ENCODE measurements around the gene SMIM26. TPM values are rescaled to one million over a fixed set of nuclear protein-coding genes. Genes with fewer than 3 reads are reported as not detected.

The SMIM26 gene
- total and polyA plus RNA-seq, 2 donors: 99.3 to 188 TPM

DNA sequence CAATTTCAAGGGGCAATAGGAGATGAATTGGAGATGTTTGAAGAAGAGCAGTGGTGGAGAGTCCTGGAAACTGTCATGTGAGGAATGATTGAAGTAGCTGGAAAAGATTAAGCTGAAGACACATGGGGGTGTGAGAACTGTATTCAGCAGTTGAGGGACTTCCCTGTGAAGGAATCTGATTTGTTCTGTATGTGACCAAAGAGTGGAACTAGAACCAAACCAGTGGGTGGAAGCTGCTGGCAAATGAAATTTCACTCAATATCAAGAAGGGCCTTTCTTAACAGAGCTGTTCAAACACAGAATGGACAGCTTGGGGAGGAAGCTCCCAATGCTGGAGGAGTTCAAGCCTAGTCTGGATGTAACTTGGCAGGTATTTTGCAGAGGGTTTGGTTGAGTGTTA, 38.2 kb upstream of the SMIM26 start:
- Histone ChIP-seq H3K27ac (ENCODE audit: low read depth in 1 of 2, low read length in 1 of 2) (no peak overlapping the region), H3K4me1 (ENCODE audit: control insufficient read depth in 2 of 2, insufficient read depth in 2 of 2, low read length in 2 of 2) (no peaks in the 10 kb centered on the region), H3K36me3 (ENCODE audit: control insufficient read depth in 2 of 2, insufficient read depth in 2 of 2, low read length in 1 of 2) (peaks cover 70 to 72% of the 10 kb centered on the region in 2 donors), H3K27me3 (ENCODE audit: control insufficient read depth in 2 of 2, insufficient read depth in 1 of 2, low read length in 1 of 2) (no peaks in the 10 kb centered on the region), H3K9me3 (ENCODE audit: control insufficient read depth in 2 of 2, insufficient read depth in 1 of 2, low read length in 1 of 2) (no peaks in the 10 kb centered on the region), H3K4me3 (ENCODE audit: low read length in 2 of 2) (no peak overlapping the region)
- no peak for DNase-seq (ENCODE audit: low read depth in 6 of 9, low spot score in 9 of 9)

DNA sequence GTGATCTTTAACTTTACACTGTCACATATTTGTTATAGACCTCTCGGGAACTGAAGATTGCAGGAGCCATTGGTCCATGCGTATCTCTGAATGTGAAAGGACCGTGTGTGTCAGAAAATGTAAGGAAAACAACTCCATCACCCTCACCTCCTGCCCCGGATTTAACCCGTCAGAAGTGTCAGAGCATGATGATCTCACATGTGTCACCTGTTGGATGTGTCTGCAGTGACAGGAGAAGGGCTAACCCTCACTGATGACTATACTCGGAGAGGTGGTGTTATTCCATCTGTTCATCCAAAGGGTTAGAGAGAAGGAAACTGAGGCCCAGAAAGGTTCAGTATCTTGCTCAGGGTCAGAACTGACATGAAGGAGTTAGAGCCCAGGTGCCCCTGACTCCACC, 34.6 kb upstream of the SMIM26 start:
- H3K4me3 ChIP-seq (ENCODE audit: low read length in 2 of 2): no peak overlapping the region
- H3K9me3 ChIP-seq (ENCODE audit: control insufficient read depth in 2 of 2, insufficient read depth in 1 of 2, low read length in 1 of 2): no peaks in the 10 kb centered on the region
- no peaks in the 10 kb centered on the region for H3K27me3 ChIP-seq (ENCODE audit: control insufficient read depth in 2 of 2, insufficient read depth in 1 of 2, low read length in 1 of 2)
- no peaks in the 10 kb centered on the region for H3K4me1 ChIP-seq (ENCODE audit: control insufficient read depth in 2 of 2, insufficient read depth in 2 of 2, low read length in 2 of 2)
- no peak for DNase-seq (ENCODE audit: low read depth in 6 of 9, low spot score in 9 of 9)
- H3K27ac ChIP-seq (ENCODE audit: low read depth in 1 of 2, low read length in 1 of 2): no peak overlapping the region
- 90% methylated on average over 6 of the region's 6 CpGs for WGBS
- peaks cover 50 to 57% of the 10 kb centered on the region in 2 donors for H3K36me3 ChIP-seq (ENCODE audit: control insufficient read depth in 2 of 2, insufficient read depth in 2 of 2, low read length in 1 of 2)

DNA sequence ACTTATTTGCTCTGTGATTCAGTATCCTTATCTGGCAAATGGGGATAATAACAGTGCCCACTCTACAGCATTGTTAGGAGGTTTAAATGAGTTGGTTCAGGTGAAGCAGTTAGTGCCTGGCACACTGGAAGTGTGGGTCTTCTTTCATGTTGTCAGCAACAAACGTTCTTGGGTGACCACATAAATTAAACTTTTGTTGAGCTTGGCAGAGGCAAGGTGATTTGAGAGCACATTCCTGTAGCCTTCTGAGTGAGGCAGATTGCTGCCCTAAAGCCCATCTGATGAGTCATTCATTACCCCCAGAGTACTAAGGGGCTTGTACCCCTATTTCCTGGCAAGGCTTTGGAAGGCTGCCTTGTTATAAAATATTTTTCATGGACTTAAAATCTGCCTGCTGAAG, 33.7 kb upstream of the SMIM26 start:
- H3K4me1 ChIP-seq (ENCODE audit: control insufficient read depth in 2 of 2, insufficient read depth in 2 of 2, low read length in 2 of 2): no peaks in the 10 kb centered on the region
- peaks cover 49 to 50% of the 10 kb centered on the region in 2 donors for H3K36me3 ChIP-seq (ENCODE audit: control insufficient read depth in 2 of 2, insufficient read depth in 2 of 2, low read length in 1 of 2)
- H3K27ac ChIP-seq (ENCODE audit: low read depth in 1 of 2, low read length in 1 of 2): no peak overlapping the region
- no peak overlapping the region for H3K4me3 ChIP-seq (ENCODE audit: low read length in 2 of 2)
- 47% methylated on average over 1 of the region's 1 CpG for WGBS
- no peak for DNase-seq (ENCODE audit: low read depth in 6 of 9, low spot score in 9 of 9)
- no peaks in the 10 kb centered on the region for H3K27me3 ChIP-seq (ENCODE audit: control insufficient read depth in 2 of 2, insufficient read depth in 1 of 2, low read length in 1 of 2)
- H3K9me3 ChIP-seq (ENCODE audit: control insufficient read depth in 2 of 2, insufficient read depth in 1 of 2, low read length in 1 of 2): no peaks in the 10 kb centered on the region

DNA sequence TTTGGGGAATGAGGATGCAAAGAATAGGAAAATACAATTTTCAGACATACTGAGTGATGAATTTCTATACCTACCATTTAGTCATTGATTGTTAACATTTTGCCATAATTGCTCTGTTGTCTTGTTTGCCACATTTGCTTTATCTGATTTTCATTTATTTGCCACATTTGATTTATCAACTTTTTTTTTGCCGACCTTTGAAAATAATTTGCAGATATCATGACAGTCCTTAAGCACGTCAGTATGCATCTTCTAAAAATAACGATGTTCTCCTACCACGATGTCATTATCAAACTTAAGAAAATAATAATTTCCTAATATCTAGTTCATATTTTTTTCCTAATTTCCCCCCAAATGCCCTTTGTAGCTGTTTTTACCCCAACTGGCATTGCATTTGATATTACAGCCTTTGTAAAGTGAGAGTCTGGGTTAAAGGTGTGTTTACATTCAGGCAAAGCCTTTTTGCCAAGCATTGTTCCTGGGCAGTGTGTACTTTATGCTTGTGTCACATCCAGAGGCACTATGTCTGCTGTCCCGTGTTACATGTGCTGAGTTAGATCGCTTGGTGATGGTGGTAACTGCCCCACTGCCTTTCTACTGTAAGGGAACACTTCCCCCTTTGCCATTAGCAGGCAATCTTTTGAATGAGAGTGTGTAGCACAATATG, 33.1 kb upstream of the SMIM26 start:
- no peak for DNase-seq (ENCODE audit: low read depth in 6 of 9, low spot score in 9 of 9)
- no peak overlapping the region for H3K27ac ChIP-seq (ENCODE audit: low read depth in 1 of 2, low read length in 1 of 2)

DNA sequence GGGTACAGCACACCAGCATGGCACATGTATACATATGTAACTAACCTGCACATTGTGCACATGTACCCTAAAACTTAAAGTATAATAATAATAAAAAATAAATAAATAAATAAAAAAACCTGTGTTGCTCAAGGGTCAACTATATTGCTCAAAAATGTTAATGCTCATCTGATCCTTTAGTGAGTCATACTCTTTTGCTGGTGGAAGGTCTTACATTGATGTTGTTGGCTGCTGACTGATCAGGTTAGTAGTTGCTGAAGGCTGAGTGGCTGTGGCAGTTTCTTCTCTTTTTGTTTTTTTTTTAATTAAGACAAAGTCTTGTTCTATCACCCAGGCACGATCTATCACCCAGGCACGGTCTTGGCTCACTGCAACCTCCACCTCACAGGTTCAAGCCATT, 29.6 kb upstream of the SMIM26 start:
- Histone ChIP-seq H3K4me3 (ENCODE audit: low read length in 2 of 2) (no peak overlapping the region), H3K9me3 (ENCODE audit: control insufficient read depth in 2 of 2, insufficient read depth in 1 of 2, low read length in 1 of 2) (no peaks in the 10 kb centered on the region), H3K27ac (ENCODE audit: low read depth in 1 of 2, low read length in 1 of 2) (no peak overlapping the region), H3K36me3 (ENCODE audit: control insufficient read depth in 2 of 2, insufficient read depth in 2 of 2, low read length in 1 of 2) (peaks cover 28 to 40% of the 10 kb centered on the region in 2 donors), H3K4me1 (ENCODE audit: control insufficient read depth in 2 of 2, insufficient read depth in 2 of 2, low read length in 2 of 2) (no peaks in the 10 kb centered on the region), H3K27me3 (ENCODE audit: control insufficient read depth in 2 of 2, insufficient read depth in 1 of 2, low read length in 1 of 2) (no peaks in the 10 kb centered on the region)
- WGBS: 97% methylated on average over 2 of the region's 2 CpGs
- no peak for DNase-seq (ENCODE audit: low read depth in 6 of 9, low spot score in 9 of 9)

More for the DNA sequence above, 33.1 kb upstream of the SMIM26 start:
- Histone ChIP-seq H3K36me3 (ENCODE audit: control insufficient read depth in 2 of 2, insufficient read depth in 2 of 2, low read length in 1 of 2) (peaks cover 42 to 47% of the 10 kb centered on the region in 2 donors), H3K4me3 (ENCODE audit: low read length in 2 of 2) (no peak overlapping the region), H3K9me3 (ENCODE audit: control insufficient read depth in 2 of 2, insufficient read depth in 1 of 2, low read length in 1 of 2) (no peaks in the 10 kb centered on the region), H3K4me1 (ENCODE audit: control insufficient read depth in 2 of 2, insufficient read depth in 2 of 2, low read length in 2 of 2) (no peaks in the 10 kb centered on the region), H3K27me3 (ENCODE audit: control insufficient read depth in 2 of 2, insufficient read depth in 1 of 2, low read length in 1 of 2) (no peaks in the 10 kb centered on the region)
- 88% methylated on average over 6 of the region's 6 CpGs for WGBS

DNA sequence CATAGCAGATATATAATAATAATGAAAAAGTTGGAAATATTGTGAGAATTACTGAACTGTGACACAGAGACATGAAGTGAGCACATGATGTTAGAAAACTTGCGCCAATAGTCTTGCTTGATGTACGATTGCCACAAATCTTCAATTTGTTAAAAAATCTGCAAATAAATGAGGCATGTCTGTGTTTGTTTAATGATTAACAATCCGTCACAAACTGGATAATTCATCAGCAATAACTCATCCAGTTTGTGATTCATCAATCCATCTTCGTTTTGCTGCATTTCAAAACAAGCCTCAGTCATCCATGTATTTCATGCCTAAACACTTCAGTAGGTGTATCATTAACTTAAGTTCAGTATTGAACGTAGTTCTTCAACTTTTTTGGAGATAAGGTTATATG, 25.5 kb upstream of the SMIM26 start:
- WGBS: 97% methylated on average over 5 of the region's 5 CpGs
- Histone ChIP-seq H3K36me3 (ENCODE audit: control insufficient read depth in 2 of 2, insufficient read depth in 2 of 2, low read length in 1 of 2) (peaks cover 39 to 40% of the 10 kb centered on the region in 2 donors), H3K9me3 (ENCODE audit: control insufficient read depth in 2 of 2, insufficient read depth in 1 of 2, low read length in 1 of 2) (peaks cover 0 to 1% of the 10 kb centered on the region in 2 donors), H3K4me1 (ENCODE audit: control insufficient read depth in 2 of 2, insufficient read depth in 2 of 2, low read length in 2 of 2) (no peaks in the 10 kb centered on the region), H3K27ac (ENCODE audit: low read depth in 1 of 2, low read length in 1 of 2) (no peak overlapping the region), H3K27me3 (ENCODE audit: control insufficient read depth in 2 of 2, insufficient read depth in 1 of 2, low read length in 1 of 2) (no peaks in the 10 kb centered on the region), H3K4me3 (ENCODE audit: low read length in 2 of 2) (no peak overlapping the region)
- DNase-seq (ENCODE audit: low read depth in 6 of 9, low spot score in 9 of 9): no peak

DNA sequence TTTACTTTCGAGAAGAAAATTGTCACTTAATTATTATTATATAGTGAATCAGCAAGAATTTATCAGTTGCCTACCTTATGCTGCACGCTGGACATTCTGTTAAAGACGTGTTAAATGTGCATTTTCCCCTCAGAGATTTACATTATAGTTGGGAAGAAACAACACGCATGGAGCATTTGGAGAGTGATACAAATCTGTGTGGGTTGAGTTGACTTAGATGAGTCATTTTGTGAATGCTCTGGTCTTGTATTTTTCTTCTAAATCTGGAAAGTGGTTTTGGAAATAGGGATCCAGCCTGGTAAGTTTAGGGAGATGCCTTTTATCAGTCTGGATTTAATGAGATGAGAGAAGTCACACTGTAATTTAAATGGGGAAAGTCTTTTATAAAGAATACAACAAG, 24.0 kb upstream of the SMIM26 start:
- Histone ChIP-seq H3K36me3 (ENCODE audit: control insufficient read depth in 2 of 2, insufficient read depth in 2 of 2, low read length in 1 of 2) (peaks cover 44 to 47% of the 10 kb centered on the region in 2 donors), H3K4me1 (ENCODE audit: control insufficient read depth in 2 of 2, insufficient read depth in 2 of 2, low read length in 2 of 2) (no peaks in the 10 kb centered on the region), H3K27me3 (ENCODE audit: control insufficient read depth in 2 of 2, insufficient read depth in 1 of 2, low read length in 1 of 2) (no peaks in the 10 kb centered on the region), H3K9me3 (ENCODE audit: control insufficient read depth in 2 of 2, insufficient read depth in 1 of 2, low read length in 1 of 2) (peaks cover 0 to 1% of the 10 kb centered on the region in 2 donors), H3K4me3 (ENCODE audit: low read length in 2 of 2) (no peak overlapping the region), H3K27ac (ENCODE audit: low read depth in 1 of 2, low read length in 1 of 2) (no peak overlapping the region)
- WGBS: 97% methylated on average over 4 of the region's 4 CpGs
- no peak for DNase-seq (ENCODE audit: low read depth in 6 of 9, low spot score in 9 of 9)

DNA sequence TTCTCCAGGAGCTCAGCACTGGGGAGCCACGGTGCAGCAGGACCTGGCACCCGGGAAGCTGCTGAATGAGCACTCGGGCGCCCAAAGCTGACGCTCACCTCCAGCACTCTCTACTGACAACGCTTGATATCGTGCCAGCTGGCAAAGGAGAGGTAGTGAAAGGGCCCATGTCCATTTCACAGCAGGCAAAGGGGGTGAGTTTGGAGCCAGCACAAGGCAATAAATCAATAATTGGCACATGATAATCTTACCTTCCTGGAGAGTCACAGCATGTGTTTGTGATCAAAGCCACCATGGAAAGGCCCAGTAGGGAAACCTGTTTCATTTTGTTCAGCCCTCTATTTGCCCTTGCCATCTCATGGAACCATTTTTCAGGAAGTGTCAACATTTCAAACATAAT, 23.3 kb upstream of the SMIM26 start:
- H3K27me3 ChIP-seq (ENCODE audit: control insufficient read depth in 2 of 2, insufficient read depth in 1 of 2, low read length in 1 of 2): no peaks in the 10 kb centered on the region
- no peaks in the 10 kb centered on the region for H3K4me1 ChIP-seq (ENCODE audit: control insufficient read depth in 2 of 2, insufficient read depth in 2 of 2, low read length in 2 of 2)
- WGBS: 99% methylated on average over 7 of the region's 7 CpGs
- peaks cover 0 to 1% of the 10 kb centered on the region in 2 donors for H3K9me3 ChIP-seq (ENCODE audit: control insufficient read depth in 2 of 2, insufficient read depth in 1 of 2, low read length in 1 of 2)
- peaks cover 45 to 50% of the 10 kb centered on the region in 2 donors for H3K36me3 ChIP-seq (ENCODE audit: control insufficient read depth in 2 of 2, insufficient read depth in 2 of 2, low read length in 1 of 2)
- DNase-seq (ENCODE audit: low read depth in 6 of 9, low spot score in 9 of 9): no peak
- no peak overlapping the region for H3K27ac ChIP-seq (ENCODE audit: low read depth in 1 of 2, low read length in 1 of 2)
- no peak overlapping the region for H3K4me3 ChIP-seq (ENCODE audit: low read length in 2 of 2)

DNA sequence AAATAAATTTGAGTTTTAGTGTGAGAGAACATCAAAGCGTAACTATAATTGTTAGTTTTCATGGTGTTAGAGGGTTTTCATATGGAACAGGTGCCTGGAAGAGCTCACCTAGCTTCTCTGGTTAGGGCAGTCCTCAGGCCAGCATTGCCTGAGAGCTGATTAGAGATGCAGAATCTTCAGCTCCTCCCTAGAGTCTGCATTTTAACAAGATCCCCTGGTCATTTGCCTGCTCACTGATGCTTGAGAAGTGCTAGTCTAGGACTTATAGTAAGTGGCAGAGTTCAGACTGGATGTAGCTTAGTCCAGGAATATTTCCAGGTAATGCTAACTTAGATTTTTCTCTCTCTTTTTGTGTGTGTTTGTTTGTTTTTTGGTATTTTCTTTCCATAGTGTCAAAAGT, 21.7 kb upstream of the SMIM26 start:
- no peak overlapping the region for H3K27ac ChIP-seq (ENCODE audit: low read depth in 1 of 2, low read length in 1 of 2)
- no peak overlapping the region for H3K4me3 ChIP-seq (ENCODE audit: low read length in 2 of 2)
- 98% methylated on average over 1 of the region's 1 CpG for WGBS
- H3K36me3 ChIP-seq (ENCODE audit: control insufficient read depth in 2 of 2, insufficient read depth in 2 of 2, low read length in 1 of 2): peaks cover 45 to 48% of the 10 kb centered on the region in 2 donors
- no peak for DNase-seq (ENCODE audit: low read depth in 6 of 9, low spot score in 9 of 9)
- H3K9me3 ChIP-seq (ENCODE audit: control insufficient read depth in 2 of 2, insufficient read depth in 1 of 2, low read length in 1 of 2): peaks cover 0 to 1% of the 10 kb centered on the region in 2 donors
- H3K27me3 ChIP-seq (ENCODE audit: control insufficient read depth in 2 of 2, insufficient read depth in 1 of 2, low read length in 1 of 2): no peaks in the 10 kb centered on the region
- H3K4me1 ChIP-seq (ENCODE audit: control insufficient read depth in 2 of 2, insufficient read depth in 2 of 2, low read length in 2 of 2): no peaks in the 10 kb centered on the region

Measured in thymus (tissue), 11 donors.